Measurements from ENCODE around the gene TPRA1.
"Not testable (repeated sequence)": the region's sequence is repeated elsewhere in the genome, so short reads cannot be mapped to it uniquely, and the experiment has no call there.

Gene TPRA1

DNA sequence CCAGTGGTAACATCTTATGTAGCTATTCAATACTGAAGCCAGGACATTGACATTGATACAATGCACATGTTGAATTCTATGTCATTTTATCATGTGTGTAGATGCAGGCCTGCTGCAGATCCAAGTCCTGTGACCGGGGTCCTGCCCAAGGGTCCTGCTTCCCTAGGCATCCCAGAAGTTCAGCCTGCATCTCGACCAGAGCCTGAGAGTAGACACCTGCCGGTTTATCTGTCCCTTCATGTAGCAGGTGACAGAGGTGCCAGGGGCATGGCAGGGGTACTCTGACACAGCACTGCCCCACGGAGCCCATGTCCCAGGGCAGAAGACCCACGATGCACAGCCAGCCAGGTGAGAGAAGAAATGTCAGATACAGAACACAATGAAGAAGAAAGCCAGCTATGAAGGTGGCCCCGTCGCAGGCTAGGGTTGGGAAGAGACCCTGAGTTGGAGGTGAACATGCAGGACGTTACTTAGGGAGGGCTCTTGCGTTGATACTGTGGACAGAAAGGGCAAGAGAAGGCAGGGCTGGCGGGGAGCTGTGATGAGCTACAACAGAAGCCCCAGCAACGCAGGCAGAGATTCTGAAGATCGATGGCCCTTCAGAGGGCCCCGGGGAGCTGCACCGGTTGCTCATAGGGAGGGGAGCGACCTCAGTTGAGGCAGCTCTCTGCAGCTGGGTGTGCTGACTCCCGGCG lies 51.0 kb downstream of the TPRA1 start:
- DNase-seq: no peak

DNA sequence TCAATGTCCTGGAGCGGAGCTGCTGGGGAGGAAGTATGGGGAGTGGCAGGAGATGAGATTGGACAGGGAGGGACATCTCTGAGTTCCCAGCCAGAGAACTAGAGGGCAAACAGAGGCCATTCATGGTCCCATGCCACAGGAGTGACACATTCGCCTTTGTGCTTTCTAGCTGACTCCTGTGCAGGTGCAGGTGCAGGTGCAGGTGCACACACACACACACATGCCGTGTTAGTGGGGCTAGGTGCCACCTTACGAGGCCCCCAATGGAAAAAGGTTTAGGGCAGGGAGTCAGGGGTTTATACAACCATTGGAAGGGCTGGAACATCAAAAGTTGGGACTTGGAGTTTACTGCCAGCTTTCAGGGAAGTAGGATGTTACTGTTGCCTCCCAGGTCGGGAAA lies 52.0 kb downstream of the TPRA1 start:
- no peak for DNase-seq

DNA sequence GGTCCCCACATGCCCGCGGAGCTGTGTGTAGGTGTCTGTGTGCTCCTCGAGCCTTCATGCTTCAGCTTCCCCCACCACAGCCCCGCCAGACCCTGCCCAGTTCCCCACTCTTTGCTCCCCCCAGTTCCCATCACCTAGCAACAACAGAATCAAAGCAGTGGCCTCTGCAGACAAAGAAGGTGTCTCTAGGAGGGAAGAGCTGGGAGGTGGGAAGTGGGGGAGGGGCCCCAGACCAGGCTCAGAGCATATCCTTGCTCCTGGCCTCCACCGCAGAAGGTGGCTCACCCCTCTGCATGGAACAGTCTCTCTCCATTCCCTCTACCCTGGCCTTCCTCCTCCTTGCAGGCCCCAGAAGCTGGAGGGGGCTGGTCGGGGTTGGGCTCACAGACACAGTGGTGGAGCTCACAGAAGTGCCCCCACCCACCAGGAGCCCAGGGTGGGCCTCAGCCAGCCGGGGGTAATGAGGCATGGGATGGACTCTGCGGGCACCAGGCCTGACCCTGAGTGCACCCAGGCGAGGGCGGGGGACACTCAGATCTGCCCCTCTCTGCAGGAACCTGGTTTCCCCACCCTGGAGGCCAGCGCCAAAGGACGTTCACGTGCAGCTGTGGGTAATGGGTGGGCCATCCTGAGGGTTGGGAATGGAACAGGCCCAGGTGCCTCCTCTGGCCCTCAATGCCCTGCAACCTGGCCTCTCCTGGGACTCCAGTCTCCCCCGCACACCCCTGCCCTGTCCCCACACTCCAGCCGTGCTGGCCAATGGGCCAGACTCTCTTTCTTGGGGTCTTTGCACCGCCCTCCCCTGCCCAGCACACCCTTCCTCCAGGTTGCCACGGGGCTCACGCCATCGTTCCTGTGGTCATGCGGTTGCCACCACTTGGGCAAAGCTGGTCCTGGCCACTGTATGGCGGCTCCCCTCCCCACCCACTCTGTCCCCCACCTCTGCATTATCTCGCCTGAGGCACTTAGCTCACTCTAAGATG lies 53.4 kb downstream of the TPRA1 start:
- peak in 2 of 51 donors; percentile 61 to 62 for DNase-seq

DNA sequence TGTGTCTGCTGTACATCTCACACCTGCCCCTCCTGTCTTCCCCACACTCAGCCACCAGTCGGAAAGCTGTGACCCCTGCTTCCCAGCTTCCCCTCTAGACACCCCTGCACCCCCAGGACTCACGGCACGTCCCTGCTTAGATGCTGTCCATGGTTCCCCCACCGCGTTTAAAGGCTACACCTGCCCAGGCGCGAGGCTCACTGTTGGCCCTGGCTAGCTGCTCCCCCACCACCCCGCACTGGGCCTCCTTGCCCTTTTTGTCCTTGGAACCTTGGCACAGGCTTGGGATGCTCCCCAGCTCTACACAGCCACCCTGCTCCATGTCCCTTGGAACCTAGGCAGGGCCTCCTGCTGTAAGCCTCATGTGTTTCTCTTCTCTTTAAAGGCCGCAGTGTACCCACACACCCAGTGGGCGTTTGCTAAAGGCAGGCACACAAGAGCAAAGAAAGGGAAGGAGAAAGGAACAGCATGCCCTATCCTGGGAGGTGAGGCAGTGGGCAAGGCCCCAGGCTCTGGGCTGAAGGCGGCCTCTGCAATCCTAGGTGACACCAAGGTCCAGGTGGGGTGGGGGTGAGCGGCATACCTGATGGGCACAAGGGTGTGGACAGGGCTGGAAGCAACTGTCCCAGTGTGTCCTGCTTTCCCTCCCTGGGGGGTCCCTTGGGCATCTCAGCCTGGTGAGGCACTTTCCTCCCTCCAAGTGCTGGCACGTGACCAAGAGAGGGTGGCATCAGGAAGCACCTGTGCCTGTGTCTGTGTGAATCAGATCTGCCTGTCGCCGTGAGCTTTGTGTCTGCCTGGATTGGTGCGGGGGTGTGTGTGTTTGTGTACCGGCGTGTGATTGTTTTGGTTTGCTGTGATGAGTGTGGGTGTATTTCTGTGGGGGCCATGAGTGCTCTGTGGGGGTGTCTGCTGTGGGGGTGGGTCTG lies 54.4 kb downstream of the TPRA1 start:
- DNase-seq: peak in 13 of 51 donors; percentile 8 to 64 (median 42)

DNA sequence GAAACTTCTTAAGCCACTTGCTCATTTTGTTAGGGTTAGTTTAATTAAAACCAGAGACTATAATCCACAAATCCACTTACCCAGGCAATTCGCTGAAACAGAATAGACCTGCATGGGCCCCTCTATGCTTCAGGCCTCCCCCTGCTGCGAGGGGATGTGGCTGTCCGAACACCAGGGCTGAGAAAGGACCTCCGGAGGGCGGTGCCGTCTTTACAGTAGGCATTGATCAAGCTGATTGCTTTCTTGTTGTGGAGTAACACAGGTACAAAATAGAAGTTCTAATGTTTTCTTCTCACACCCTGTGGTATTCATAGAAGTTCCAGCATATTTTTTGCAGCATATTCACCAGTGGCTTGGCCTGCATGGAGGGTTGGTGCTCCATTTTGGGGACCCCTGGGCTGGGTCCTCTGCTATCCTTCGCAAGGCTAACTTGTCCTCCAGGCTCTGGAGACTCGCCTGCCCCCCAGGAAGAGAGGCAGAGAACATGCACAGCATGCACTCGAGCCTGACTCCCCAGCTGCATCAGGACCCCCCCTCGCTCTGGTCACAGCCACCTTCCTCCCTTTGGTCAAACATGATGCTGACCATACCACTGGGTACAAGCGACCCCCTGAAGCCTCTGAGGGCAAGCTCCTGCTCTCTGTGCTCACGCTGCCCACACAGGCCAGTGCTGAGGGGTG lies 55.3 kb downstream of the TPRA1 start:
- DNase-seq: no peak

DNA sequence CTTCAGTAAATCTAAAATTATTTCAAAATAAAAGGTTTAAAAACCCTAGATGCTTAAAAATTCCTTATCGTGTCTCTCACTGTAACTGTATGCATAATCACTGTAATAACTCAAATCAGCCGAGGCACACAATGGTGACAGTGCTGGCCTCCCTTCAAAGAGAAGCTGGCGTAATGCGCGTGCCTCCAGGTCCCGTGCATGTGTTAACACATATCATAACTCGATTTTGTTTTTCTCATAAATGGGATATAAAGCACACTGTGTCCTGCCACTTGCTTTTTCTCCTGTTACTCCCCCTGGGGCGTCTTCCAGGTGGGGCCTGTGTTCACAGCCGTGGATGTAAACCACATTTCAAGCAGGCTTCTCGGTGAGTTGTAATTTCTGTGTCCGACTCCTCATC lies 56.0 kb downstream of the TPRA1 start:
- DNase-seq: no peak

DNA sequence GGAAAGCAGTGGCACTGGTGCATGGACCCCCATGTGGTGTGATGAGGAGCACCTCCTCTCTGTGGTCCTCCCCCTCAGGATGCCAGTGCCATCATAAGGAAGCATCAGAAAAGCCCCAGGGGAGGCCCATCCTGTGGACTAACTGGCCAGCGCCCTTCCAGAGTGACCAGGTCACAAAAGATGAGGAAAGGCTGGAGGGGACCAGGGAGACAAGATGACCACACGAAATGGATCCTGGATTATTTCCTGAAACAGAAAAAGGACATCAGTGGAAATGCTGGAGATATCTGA lies 56.4 kb downstream of the TPRA1 start:
- DNase-seq: no peak

DNA sequence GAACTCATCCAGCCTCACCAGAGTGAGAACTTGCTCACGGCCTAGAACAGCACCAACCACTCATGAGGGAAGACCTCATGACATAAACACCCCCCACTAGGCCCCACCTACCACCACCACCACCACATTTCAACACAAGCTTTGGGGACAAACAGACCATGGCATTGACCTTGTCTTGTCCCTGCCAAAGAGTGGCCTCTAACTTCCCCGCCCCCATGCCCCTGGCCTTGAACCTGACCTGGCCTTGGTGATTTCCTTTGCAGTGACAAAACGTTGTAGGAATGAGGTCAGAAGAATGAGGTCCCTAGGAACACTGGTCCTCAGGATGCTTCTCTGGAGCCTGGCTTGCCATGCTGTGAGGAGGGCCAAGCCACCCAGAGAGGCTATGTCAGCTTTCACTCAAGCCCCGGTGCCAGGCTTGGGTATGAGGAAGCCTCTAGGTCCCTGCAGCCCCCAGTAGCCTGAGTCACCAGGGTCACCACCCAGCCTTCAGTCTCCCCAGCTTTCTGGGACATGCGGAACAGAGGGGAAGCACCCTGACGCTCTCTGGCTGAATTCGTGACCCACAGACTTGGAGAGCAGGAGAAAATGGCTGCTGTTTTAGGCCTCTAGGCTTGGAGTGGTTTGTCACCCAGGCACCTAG lies 57.9 kb downstream of the TPRA1 start:
- DNase-seq: no peak

DNA sequence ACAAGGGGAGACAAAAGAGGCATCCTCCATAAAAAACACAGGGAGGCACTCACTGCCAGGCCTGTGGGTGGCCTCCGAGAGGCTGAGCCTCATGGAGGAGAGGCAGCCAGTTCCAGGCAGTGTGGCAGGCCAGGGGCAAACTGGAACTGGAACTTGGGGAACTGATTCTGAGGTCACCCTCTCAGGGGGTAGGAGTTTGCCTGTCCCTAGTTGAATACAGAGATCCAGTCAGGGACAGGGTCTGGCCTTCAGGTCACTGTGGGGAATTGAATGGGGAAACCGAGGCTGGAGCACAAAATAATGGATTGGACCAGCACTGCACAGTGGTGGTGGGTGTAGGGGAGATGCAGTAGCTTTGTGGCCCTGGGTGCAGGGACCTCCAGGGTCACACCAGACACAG lies 58.7 kb downstream of the TPRA1 start:
- DNase-seq: no peak

DNA sequence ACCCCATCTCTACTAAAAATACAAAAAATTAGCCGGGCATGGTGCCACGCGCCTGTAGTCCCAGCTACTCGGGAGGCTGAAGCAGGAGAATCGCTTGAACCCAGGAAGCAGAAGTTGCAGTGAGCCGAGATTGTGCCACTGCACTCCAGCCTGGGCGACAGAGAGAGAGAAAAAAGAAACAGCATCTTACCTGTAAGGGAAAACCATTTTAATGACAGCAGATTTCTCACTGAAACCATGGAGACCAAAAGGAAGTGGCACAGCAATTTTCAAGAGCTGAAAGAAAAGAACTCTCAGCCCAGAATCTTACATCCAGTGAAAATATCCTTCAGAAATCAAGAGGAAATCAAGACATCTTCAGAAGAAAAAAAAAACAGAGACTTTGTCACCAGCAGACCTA lies 59.7 kb downstream of the TPRA1 start:
- DNase-seq: not testable (repeated sequence)

DNA sequence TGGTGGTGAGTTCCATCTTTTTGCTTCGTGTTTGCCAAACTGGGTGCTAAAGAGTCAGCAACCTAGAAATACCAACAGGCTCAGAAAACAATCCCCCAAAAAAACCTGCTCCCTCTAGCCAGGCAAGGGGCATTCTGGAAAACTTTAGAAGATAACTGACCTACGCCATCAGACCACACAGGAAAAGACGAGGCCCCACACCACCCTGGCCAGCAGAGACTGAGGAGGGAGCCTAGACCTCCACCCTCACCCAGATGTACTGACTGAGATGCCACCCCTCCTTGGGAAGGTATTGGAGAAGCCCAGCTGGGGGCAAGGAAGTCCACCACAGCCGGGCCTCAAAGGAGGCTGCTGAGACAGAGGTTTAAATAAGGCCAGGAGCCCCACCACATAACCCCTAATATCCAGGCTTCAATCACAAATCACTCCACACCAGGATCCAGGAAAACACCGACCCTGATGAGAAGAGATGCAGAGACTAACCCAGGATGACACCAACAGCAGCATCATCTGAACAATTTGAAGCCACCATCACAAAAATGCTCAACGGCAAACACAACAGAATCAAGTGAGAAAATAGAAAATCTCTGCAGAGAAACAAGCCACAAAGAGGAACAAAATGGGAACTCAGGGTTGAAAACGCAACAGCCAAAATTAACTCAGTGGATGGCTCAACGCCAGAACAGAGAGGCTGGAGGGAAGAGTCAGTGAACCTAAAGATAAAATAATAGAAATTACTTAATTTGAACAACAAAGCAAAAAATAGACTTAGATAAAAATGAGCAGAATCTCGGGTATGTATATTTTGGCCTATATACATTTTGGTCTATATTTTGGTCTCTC lies 61.0 kb downstream of the TPRA1 start:
- DNase-seq: peak in 2 of 51 donors; percentile 6 to 17

DNA sequence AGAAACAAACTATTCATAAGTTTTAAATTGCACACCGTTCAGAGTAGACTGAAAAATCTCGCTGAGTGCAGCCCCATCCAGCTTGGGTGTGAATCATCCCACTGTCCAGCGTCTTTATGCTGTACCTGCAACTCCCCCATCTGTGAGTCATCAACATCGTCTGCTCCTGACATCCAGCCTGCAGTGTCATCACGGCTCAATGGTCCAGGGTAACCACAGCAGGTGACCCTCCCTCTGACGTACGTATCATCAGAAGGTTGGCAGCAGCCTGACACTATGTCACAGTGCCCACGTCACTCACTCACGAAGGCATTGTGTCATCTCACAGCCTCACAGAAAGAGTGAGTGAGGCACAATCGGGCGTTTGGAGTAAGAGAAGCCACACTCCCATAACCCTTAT lies 65.2 kb downstream of the TPRA1 start:
- DNase-seq: peak in 1 of 51 donors; percentile 44

DNA sequence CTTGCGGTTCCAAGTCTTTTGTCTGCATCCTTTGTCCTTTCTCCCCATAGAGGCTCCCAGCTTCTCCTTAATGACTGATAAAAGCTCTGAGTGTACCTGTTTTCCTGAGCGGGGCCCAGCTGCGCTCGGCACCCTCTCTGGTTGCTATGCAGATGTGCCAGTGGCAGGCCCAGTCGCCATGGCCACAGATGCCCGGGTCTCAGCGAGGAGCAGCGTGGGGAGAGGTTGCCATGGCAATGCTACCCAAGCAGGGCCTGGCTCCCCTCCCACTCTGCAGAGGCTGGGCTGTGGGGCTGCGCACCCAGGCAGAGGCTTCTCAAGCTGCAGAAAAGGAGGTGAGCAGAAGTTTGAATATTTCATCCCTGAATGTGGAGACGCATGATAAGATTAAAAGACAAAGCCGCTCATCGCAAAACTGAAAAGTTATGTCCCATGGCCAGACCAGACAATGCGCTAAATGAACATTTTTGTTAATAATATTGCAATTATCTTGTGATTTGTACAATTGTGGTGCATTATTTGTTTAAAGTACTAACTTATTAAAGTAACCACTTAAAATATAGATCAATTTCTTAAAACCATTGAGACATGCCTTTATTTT lies 66.1 kb downstream of the TPRA1 start:
- peak in 27 of 51 donors; percentile 19 to 76 (median 58) for DNase-seq
